ENCODE data around the gene DDX54. TPM values are rescaled to one million over a fixed set of nuclear protein-coding genes. Genes with fewer than 3 reads are reported as not detected.

Gene DDX54
- total RNA-seq, 1 donor, result 31.2 TPM

- DNase-seq (ENCODE audit: low read depth), result no peak
- TF ChIP-seq, protein P1, sequence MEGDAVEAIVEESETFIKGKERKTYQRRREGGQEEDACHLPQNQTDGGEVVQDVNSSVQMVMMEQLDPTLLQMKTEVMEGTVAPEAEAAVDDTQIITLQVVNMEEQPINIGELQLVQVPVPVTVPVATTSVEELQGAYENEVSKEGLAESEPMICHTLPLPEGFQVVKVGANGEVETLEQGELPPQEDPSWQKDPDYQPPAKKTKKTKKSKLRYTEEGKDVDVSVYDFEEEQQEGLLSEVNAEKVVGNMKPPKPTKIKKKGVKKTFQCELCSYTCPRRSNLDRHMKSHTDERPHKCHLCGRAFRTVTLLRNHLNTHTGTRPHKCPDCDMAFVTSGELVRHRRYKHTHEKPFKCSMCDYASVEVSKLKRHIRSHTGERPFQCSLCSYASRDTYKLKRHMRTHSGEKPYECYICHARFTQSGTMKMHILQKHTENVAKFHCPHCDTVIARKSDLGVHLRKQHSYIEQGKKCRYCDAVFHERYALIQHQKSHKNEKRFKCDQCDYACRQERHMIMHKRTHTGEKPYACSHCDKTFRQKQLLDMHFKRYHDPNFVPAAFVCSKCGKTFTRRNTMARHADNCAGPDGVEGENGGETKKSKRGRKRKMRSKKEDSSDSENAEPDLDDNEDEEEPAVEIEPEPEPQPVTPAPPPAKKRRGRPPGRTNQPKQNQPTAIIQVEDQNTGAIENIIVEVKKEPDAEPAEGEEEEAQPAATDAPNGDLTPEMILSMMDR (IDR thresholded peaks at IDR 0.05; ENCODE audit: insufficient read depth, low read length), result no peak
- no peak overlapping the region for H3K4me3 ChIP-seq (ENCODE audit: low read depth, low read length)
These were observed 17.2 kb upstream of the DDX54 start for GRCh38 chr12:113202300-113203075.

GRCh38 chr12:113201187-113202177 lies 16.2 kb upstream of the DDX54 start:
- DNase-seq (ENCODE audit: low read depth), result no peak
- TF ChIP-seq, protein P1 (IDR thresholded peaks at IDR 0.05; ENCODE audit: insufficient read depth, low read length), result no peak
- H3K4me3 ChIP-seq (ENCODE audit: low read depth, low read length), result no peak overlapping the region

GRCh38 chr12:113200021-113200797 lies 14.9 kb upstream of the DDX54 start:
- TF ChIP-seq, protein P1 (IDR thresholded peaks at IDR 0.05; ENCODE audit: insufficient read depth, low read length), result no peak
- no peak overlapping the region for H3K4me3 ChIP-seq (ENCODE audit: low read depth, low read length)
- no peak for DNase-seq (ENCODE audit: low read depth)

GRCh38 chr12:113198296-113198695 lies 13.0 kb upstream of the DDX54 start:
- TF ChIP-seq, protein P1 (IDR thresholded peaks at IDR 0.05; ENCODE audit: insufficient read depth, low read length), result no peak
- no peak overlapping the region for H3K4me3 ChIP-seq (ENCODE audit: low read depth, low read length)
- no peak for DNase-seq (ENCODE audit: low read depth)

DNA sequence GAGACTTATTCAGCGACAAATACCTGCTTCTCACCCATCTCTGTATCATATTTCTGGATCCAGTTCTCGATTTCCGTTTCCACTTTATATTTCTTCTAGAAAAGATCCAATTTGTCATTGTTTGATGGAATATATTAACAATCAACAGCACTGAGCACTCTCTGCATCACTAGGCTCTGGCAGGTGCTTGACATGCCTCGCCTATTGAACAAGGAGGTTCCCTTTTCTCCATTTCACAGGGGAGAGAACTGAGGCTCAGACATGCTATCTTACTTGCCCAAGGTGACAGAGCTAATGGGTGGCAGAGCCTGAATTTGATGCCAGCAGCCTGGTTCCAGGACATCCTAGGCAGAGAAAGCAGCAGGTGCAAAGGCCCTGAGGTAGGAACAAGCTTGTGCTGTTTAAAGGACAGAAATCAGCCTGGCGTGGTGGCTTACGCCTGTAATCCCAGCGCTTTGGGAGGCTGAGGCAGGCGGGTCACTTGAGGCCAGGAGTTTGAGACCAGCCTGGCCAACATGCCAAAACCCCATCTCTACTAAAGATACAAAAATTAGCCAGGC lies 12.3 kb upstream of the DDX54 start:
- no peak for DNase-seq (ENCODE audit: low read depth)
- H3K4me3 ChIP-seq (ENCODE audit: low read depth, low read length), result no peak overlapping the region
- TF ChIP-seq, protein P1 (IDR thresholded peaks at IDR 0.05; ENCODE audit: insufficient read depth, low read length), result no peak

DNA sequence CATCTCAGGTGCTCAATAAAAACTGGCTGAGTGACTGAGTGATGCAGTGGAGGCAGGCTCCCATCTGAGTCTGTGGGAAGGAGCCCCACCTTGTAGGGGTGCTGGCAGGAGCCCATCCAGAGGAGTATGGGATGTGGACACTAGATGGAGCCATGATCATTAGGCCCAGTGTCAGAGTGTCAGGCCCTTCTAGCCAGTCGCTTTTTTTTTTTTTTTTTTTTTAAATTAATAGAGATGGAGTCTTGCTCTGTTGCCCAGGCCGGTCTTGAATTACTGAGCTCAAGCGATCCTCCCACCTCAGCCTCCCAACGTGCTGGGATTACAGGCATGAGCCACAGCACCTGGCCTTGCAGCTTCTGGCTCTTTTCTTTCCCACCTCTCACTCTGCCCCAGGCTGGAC lies 11.7 kb upstream of the DDX54 start:
- H3K4me3 ChIP-seq (ENCODE audit: low read depth, low read length), result no peak overlapping the region
- TF ChIP-seq, protein P1 (IDR thresholded peaks at IDR 0.05; ENCODE audit: insufficient read depth, low read length), result peak; percentile 85
- peak; percentile 88 for DNase-seq (ENCODE audit: low read depth)

Data from fibroblast of the aortic adventitia (primary cell).